AML-193 (cell line): ENCODE measurements around the gene C2orf76.

Source experiments
- DNase-seq, 2 experiments: peaks; one replicate each; lab custom pipeline; 2025; lab: John Stamatoyannopoulos, UW

C2orf76 gene

GRCh38 chr2:119338272-119338671, 28.4 kb downstream of the C2orf76 start:
- peak; percentile 10 to 11 for DNase-seq

GRCh38 chr2:119337749-119338148, 28.9 kb downstream of the C2orf76 start:
- no peak for DNase-seq

- DNase-seq, result no peak
Measured at GRCh38 chr2:119333833-119334232, 32.8 kb downstream of the C2orf76 start.

- peak; percentile 13 to 35 for DNase-seq
Measured at GRCh38 chr2:119333360-119333759, 33.3 kb downstream of the C2orf76 start.

- DNase-seq, result no peak
Measured at GRCh38 chr2:119332953-119333352, 33.7 kb downstream of the C2orf76 start.

GRCh38 chr2:119327431-119327830, 39.2 kb downstream of the C2orf76 start:
- no peak for DNase-seq

- DNase-seq, result peak; percentile 84 to 88
Measured at GRCh38 chr2:119326938-119327337, 39.7 kb downstream of the C2orf76 start.

- no peak for DNase-seq
Measured at GRCh38 chr2:119324685-119325270, 41.9 kb downstream of the C2orf76 start.

- DNase-seq, result no peak
Measured at GRCh38 chr2:119323459-119323858, 43.2 kb downstream of the C2orf76 start.

GRCh38 chr2:119319593-119319992, 47.0 kb downstream of the C2orf76 start:
- no peak for DNase-seq

GRCh38 chr2:119317554-119317953, 49.1 kb downstream of the C2orf76 start:
- no peak for DNase-seq

GRCh38 chr2:119316066-119316465, 50.6 kb downstream of the C2orf76 start:
- no peak for DNase-seq

- no peak for DNase-seq
Measured at GRCh38 chr2:119315241-119315925, 51.3 kb downstream of the C2orf76 start.

- DNase-seq, result no peak
Measured at GRCh38 chr2:119311831-119312230, 54.8 kb downstream of the C2orf76 start.

- DNase-seq, result no peak
Measured at GRCh38 chr2:119311371-119311770, 55.3 kb downstream of the C2orf76 start.

GRCh38 chr2:119308793-119309330, 57.8 kb downstream of the C2orf76 start:
- DNase-seq, result no peak

- DNase-seq, result no peak
Measured at GRCh38 chr2:119307419-119308140, 59.1 kb downstream of the C2orf76 start.

- no peak for DNase-seq
Measured at GRCh38 chr2:119306196-119306590, 60.4 kb downstream of the C2orf76 start.

GRCh38 chr2:119305497-119306195, 61.0 kb downstream of the C2orf76 start:
- DNase-seq, result no peak

- no peak for DNase-seq
Measured at GRCh38 chr2:119304847-119305246, 61.8 kb downstream of the C2orf76 start.

GRCh38 chr2:119301413-119301812, 65.2 kb downstream of the C2orf76 start:
- no peak for DNase-seq

GRCh38 chr2:119295688-119296375, 70.8 kb downstream of the C2orf76 start:
- DNase-seq, result no peak
